Measurements from ENCODE around the gene SLC25A42.
"Not testable (repeated sequence)": the region's sequence is repeated elsewhere in the genome, so short reads cannot be mapped to it uniquely, and the experiment has no call there.

SLC25A42 gene

GRCh38 chr19:19063183-19064097 is at the start of gene SLC25A42:
Gene SLC25A42 (plus strand): TSS chr19:19063994. CDS start chr19:19096125, 32,131 bp downstream.
- peak; percentile 100 for DNase-seq

- DNase-seq, result no peak
Measured at GRCh38 chr19:19021115-19021514, 42.7 kb upstream of the SLC25A42 start.

GRCh38 chr19:19022380-19022961 is 41.3 kb upstream of the SLC25A42 start:
- no peak for DNase-seq

GRCh38 chr19:19023376-19023775 is 40.4 kb upstream of the SLC25A42 start:
- not testable (repeated sequence) for DNase-seq

GRCh38 chr19:19025861-19026260 is 37.9 kb upstream of the SLC25A42 start:
- no peak for DNase-seq

GRCh38 chr19:19026299-19026971 is 37.4 kb upstream of the SLC25A42 start:
- DNase-seq, result no peak

GRCh38 chr19:19027228-19027627 is 36.6 kb upstream of the SLC25A42 start:
- DNase-seq, result no peak

GRCh38 chr19:19028526-19028925 is 35.3 kb upstream of the SLC25A42 start:
- no peak for DNase-seq

- no peak for DNase-seq
Measured at GRCh38 chr19:19031891-19032290, 31.9 kb upstream of the SLC25A42 start.

- DNase-seq, result peak; percentile 84
Measured at GRCh38 chr19:19032420-19033175, 31.2 kb upstream of the SLC25A42 start.

GRCh38 chr19:19033176-19033425 is 30.7 kb upstream of the SLC25A42 start:
- DNase-seq, result no peak

- DNase-seq, result peak; percentile 96
Measured at GRCh38 chr19:19033426-19034203, 30.2 kb upstream of the SLC25A42 start, which contains the start of the genes ARMC6 and SUGP2. Gene ARMC6 (plus strand): TSS chr19:19033603. CDS start chr19:19034210, 607 bp downstream. Gene SUGP2 (minus strand): TSS chr19:19033517. CDS start chr19:19031071, 2,446 bp downstream.

- DNase-seq, result peak; percentile 90
Measured at GRCh38 chr19:19034204-19034624, 29.6 kb upstream of the SLC25A42 start.

GRCh38 chr19:19039901-19040300 is 23.9 kb upstream of the SLC25A42 start:
- DNase-seq, result no peak

- no peak for DNase-seq
Measured at GRCh38 chr19:19040417-19040816, 23.4 kb upstream of the SLC25A42 start.

- DNase-seq, result no peak
Measured at GRCh38 chr19:19042732-19043280, 21.0 kb upstream of the SLC25A42 start.

- no peak for DNase-seq
Measured at GRCh38 chr19:19043481-19043880, 20.3 kb upstream of the SLC25A42 start.

GRCh38 chr19:19043881-19044280 is 19.9 kb upstream of the SLC25A42 start:
- no peak for DNase-seq

- no peak for DNase-seq
Measured at GRCh38 chr19:19049406-19049805, 14.4 kb upstream of the SLC25A42 start.

- no peak for DNase-seq
Measured at GRCh38 chr19:19050104-19050503, 13.7 kb upstream of the SLC25A42 start.

- no peak for DNase-seq
Measured at GRCh38 chr19:19050731-19051130, 13.1 kb upstream of the SLC25A42 start.

Data from activated effector memory CD4-positive, alpha-beta T cell treated with anti-CD3 and anti-CD28 coated beads, Interleukin-2, amount 50 U/mL, for 16 hours (primary cell).